CD14-positive monocyte (primary cell): ENCODE results near the gene GPATCH3. TPM values are rescaled to one million over a fixed set of nuclear protein-coding genes. Genes with fewer than 3 reads are reported as not detected.

Experiments used
- DNase-seq, 3 donors: peaks; one replicate each; pipeline ENCODE4 v3.0.0-alpha.2; 2011 to 2022
- H2AFZ ChIP-seq: 2 replicates; pipeline ENCODE4 v1.6.0; 2012; ENCODE audit warnings: mild to moderate bottlenecking, low read depth, low read length, inconsistent platforms; ENCODE audit not compliant: insufficient read depth, poor library complexity, severe bottlenecking
- H3K27ac ChIP-seq, 2 donors: 1 replicate in 1 of 2; 2 replicates in 1 of 2; pipeline ENCODE4 v1.5.1; 2012 to 2013; ENCODE audit warnings: low read length in 2 of 2, control low read depth in 1 of 2, inconsistent platforms in 1 of 2, low read depth in 1 of 2, mild to moderate bottlenecking in 1 of 2
- H3K27me3 ChIP-seq, 2 donors: one replicate each; pipeline versions ENCODE4 v1.6.0 to v1.6.1; 2011 to 2013; ENCODE audit warnings: low read length in 2 of 2; ENCODE audit not compliant: control insufficient read depth in 2 of 2, insufficient read depth in 2 of 2
- H3K36me3 ChIP-seq, 2 donors: replicated peaks in 1 of 2; 1 replicate in 1 of 2; 2 replicates in 1 of 2; pipeline versions ENCODE4 v1.5.1 to v1.6.1; 2012 to 2013; ENCODE audit warnings: low read length in 2 of 2, control low read depth in 1 of 2, inconsistent platforms in 1 of 2, mild to moderate bottlenecking in 1 of 2; ENCODE audit not compliant: insufficient read depth in 2 of 2, control insufficient read depth in 1 of 2
- H3K4me1 ChIP-seq, 2 donors: 1 replicate in 1 of 2; 2 replicates in 1 of 2; pipeline versions ENCODE4 v1.5.1 to v1.6.1; 2012 to 2013; ENCODE audit warnings: low read length in 2 of 2, control low read depth in 1 of 2, inconsistent platforms in 1 of 2, mild to moderate bottlenecking in 1 of 2, moderate library complexity in 1 of 2; ENCODE audit not compliant: insufficient read depth in 2 of 2, control insufficient read depth in 1 of 2
- H3K4me2 ChIP-seq: replicated peaks from 2 replicates; pipeline ENCODE3; 2012; ENCODE audit warnings: low read length, moderate library complexity, mild to moderate bottlenecking; ENCODE audit not compliant: poor library complexity, severe bottlenecking; ENCODE audit errors: extremely low read depth
- H3K4me3 ChIP-seq, 3 experiments: fragments of 200-600 bp in 1 of 3; sonication (generic) in 1 of 3; replicated peaks in 1 of 3; 1 replicate in 2 of 3; 2 replicates in 1 of 3; pipeline ENCODE4 v1.5.1; 2011 to 2013; ENCODE audit warnings: low read length in 3 of 3, mild to moderate bottlenecking in 3 of 3, control low read depth in 2 of 3, low read depth in 2 of 3, inconsistent platforms in 1 of 3, moderate library complexity in 1 of 3
- H3K79me2 ChIP-seq: 2 replicates; pipeline ENCODE4 v1.6.0; 2012; ENCODE audit warnings: mild to moderate bottlenecking, control low read depth, inconsistent platforms, low read length, moderate library complexity; ENCODE audit not compliant: insufficient read depth
- H3K9ac ChIP-seq: 2 replicates; pipeline ENCODE4 v1.6.0; 2017; ENCODE audit warnings: low read length, mild to moderate bottlenecking; ENCODE audit not compliant: insufficient read depth, poor library complexity, severe bottlenecking
- H3K9me3 ChIP-seq, 2 donors: replicated peaks in 1 of 2; 1 replicate in 1 of 2; 2 replicates in 1 of 2; pipeline versions ENCODE4 v1.5.1 to v1.6.1; 2012 to 2013; ENCODE audit warnings: low read length in 2 of 2, control low read depth in 1 of 2; ENCODE audit not compliant: control insufficient read depth in 1 of 2, insufficient read depth in 1 of 2
- H4K20me1 ChIP-seq: 2 replicates; pipeline ENCODE4 v1.6.0; 2012; ENCODE audit warnings: mild to moderate bottlenecking, low read length, control low read depth, moderate library complexity; ENCODE audit not compliant: insufficient read depth
- H3K27ac Mint-ChIP-seq, 7 donors: one replicate each; pipeline ENCODE4 v1.8.0; 2020; ENCODE audit warnings: mild to moderate bottlenecking in 7 of 7, mixed read lengths in 7 of 7, moderate library complexity in 6 of 7, inconsistent platforms in 2 of 7
- H3K27me3 Mint-ChIP-seq, 3 donors: one replicate each; pipeline ENCODE4 v1.8.0; 2021 to 2022; ENCODE audit warnings: low read depth in 3 of 3, mild to moderate bottlenecking in 3 of 3, mixed read lengths in 3 of 3, moderate library complexity in 3 of 3, inconsistent platforms in 1 of 3
- H3K36me3 Mint-ChIP-seq, 2 donors: one replicate each; pipeline ENCODE4 v1.8.0; 2020; ENCODE audit warnings: mixed read lengths in 2 of 2, inconsistent platforms in 1 of 2, mild to moderate bottlenecking in 1 of 2
- H3K4me1 Mint-ChIP-seq: one replicate; pipeline ENCODE4 v1.8.0; 2020; ENCODE audit warnings: mild to moderate bottlenecking, mixed read lengths
- H3K4me3 Mint-ChIP-seq, 2 donors: one replicate each; pipeline ENCODE4 v1.8.0; 2020; ENCODE audit warnings: mild to moderate bottlenecking in 2 of 2, mixed read lengths in 2 of 2, moderate library complexity in 1 of 2
- H3K9me3 Mint-ChIP-seq, 7 donors: one replicate each; pipeline ENCODE4 v1.8.0; 2020 to 2022; ENCODE audit warnings: mixed read lengths in 7 of 7, mild to moderate bottlenecking in 6 of 7, moderate library complexity in 6 of 7, inconsistent platforms in 2 of 7
- WGBS: methylation state at CpG from one replicate; pipeline ENCODE4 v1.1.5; 2013; ENCODE audit warnings: missing lambda C conversion rate; ENCODE audit not compliant: insufficient coverage; 5-methylcytosine and 5-hydroxymethylcytosine counted together
- intact Hi-C, 2 donors: fragments of 100-400 bp; cut with micrococcal nuclease; formaldehyde crosslinking; loops; one replicate each; pipeline versions ENCODE4 v1.15.0 to v1.15.1; 2023
- polyA plus RNA-seq, 3 donors: library from polyadenylated mRNA; depleted of rRNA in 1 of 3; unstranded in 2 of 3; stranded (reverse) in 1 of 3; fragments of 300-500 nt in 2 of 3; fragments of >200 nt in 1 of 3; fragmentation: Illumina TruSeq in 2 of 3; gene quantifications; 1 replicate in 2 of 3; 2 replicates in 1 of 3; pipeline ENCODE4 v1.2.3, GENCODE V29; 2012 to 2021
- TF ChIP-seq, protein P1 (sequence below): fragments of 200-600 bp; IDR thresholded peaks from one replicate; pipeline ENCODE4 v1.8.0; 2022; ENCODE audit warnings: antibody characterized with exemption, mild to moderate bottlenecking

The GPATCH3 gene
- polyA plus RNA-seq, 3 donors: 8.2 to 11.8 (median 10.7) TPM

DNA sequence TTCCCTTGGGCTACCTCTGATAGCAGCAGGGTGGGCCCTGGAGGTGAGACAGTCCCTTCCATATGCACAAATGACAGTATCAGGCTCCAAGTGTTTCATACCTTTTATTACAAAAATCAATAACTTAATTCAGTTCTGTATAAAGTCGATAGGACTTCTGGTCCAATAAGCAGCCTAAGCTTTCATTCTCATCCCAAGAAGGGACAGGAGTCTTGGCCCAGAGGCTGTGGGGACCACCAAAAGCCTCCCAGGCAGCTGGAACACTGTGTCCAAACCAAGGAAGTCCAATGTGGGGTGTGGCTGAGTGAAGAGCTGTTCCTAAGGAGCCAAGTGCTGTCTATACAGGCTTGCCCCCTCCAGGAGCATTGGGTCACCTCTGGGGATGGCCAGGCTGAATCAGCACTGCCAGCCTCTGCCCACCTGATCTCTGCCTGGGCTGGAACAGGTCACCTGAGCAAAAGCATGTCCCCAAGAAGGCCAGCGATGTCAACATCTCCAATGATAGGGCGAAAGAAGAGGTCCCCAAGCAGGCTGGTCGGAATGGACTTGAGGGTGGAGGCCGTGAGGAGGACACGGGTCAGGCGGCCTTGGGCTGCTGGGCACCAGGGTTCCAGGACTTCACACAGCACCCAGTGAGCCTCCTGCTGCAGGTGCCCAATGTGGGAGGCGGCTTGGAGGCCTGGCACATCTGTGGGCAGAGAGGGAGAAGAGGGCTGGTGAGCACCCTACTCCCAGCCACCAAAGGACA, 11.3 kb upstream of the GPATCH3 start:
- no peak overlapping the region for H3K4me3 Mint-ChIP-seq
- no peak overlapping the region for H2AFZ ChIP-seq
- intact Hi-C loops: no loop called here
- H3K4me1 Mint-ChIP-seq: no peaks in the 10 kb centered on the region
- H3K9me3 Mint-ChIP-seq: no peaks in the 10 kb centered on the region
- H3K27me3 ChIP-seq: no peaks in the 10 kb centered on the region
- peak overlapping the region in 1 of 7 donors; percentile 54 for H3K27ac Mint-ChIP-seq
- DNase-seq: no peak
- H3K36me3 Mint-ChIP-seq: no peaks in the 10 kb centered on the region
- peaks cover 2% of the 10 kb centered on the region in 3 donors for H3K27me3 Mint-ChIP-seq
- no peak overlapping the region for H3K27ac ChIP-seq
- no peaks in the 10 kb centered on the region for H3K4me1 ChIP-seq
- H3K4me2 ChIP-seq: no peak overlapping the region
- no peaks in the 10 kb centered on the region for H3K9me3 ChIP-seq
- WGBS: 96% methylated on average over 5 of the region's 8 CpGs
- no peaks in the 10 kb centered on the region for H3K79me2 ChIP-seq
- H3K9ac ChIP-seq: no peak overlapping the region
- TF ChIP-seq, protein P1, sequence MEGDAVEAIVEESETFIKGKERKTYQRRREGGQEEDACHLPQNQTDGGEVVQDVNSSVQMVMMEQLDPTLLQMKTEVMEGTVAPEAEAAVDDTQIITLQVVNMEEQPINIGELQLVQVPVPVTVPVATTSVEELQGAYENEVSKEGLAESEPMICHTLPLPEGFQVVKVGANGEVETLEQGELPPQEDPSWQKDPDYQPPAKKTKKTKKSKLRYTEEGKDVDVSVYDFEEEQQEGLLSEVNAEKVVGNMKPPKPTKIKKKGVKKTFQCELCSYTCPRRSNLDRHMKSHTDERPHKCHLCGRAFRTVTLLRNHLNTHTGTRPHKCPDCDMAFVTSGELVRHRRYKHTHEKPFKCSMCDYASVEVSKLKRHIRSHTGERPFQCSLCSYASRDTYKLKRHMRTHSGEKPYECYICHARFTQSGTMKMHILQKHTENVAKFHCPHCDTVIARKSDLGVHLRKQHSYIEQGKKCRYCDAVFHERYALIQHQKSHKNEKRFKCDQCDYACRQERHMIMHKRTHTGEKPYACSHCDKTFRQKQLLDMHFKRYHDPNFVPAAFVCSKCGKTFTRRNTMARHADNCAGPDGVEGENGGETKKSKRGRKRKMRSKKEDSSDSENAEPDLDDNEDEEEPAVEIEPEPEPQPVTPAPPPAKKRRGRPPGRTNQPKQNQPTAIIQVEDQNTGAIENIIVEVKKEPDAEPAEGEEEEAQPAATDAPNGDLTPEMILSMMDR: no peak
- H3K36me3 ChIP-seq: no peaks in the 10 kb centered on the region
- no peak overlapping the region for H3K4me3 ChIP-seq
- no peaks in the 10 kb centered on the region for H4K20me1 ChIP-seq

DNA sequence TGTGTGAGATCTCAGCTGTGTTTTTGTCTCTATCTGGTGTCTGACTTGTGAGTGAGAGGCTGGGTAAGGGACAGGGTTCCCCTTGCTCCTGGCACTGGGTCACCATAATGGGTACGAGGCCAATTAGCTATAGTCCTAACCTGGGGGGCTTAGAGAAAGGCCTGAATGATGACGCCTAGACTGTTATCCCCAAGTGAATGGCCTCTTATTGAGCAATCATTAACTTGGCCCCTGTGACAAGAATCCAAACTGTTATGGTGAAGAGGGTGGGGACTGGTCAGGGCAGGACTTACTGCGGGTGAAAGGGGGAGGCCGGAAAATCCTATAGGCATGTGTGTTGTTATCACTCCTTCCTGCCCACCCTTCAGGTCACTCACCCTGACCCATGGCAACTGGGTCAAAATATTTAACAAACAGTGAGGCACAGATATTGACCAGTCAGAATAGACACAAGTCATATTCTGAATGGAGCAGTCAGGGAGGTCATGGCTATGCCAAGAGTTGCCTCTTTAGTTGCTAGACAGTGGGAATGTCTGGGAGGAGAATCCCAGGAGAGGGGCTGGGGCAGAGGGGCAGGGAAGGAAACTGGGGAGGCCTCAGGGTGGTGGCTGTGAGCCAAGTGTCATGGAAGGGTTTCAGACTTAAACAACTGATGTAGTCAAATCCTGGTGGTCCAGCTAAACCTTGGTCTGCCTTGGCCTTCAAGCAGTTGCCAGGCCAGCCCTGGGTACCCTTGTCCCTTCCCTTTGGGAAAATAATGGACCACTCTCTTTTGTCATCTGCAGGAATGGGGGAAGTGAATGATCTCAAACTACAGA, 10.3 kb upstream of the GPATCH3 start:
- TF ChIP-seq, protein P1: no peak
- Mint-ChIP-seq H3K27ac (no peak overlapping the region), H3K4me3 (no peak overlapping the region), H3K27me3 (peaks cover 0 to 2% (median 2%) of the 10 kb centered on the region in 3 donors), H3K36me3 (no peaks in the 10 kb centered on the region), H3K9me3 (no peaks in the 10 kb centered on the region), H3K4me1 (no peaks in the 10 kb centered on the region)
- Histone ChIP-seq H3K9me3 (no peaks in the 10 kb centered on the region), H3K4me2 (no peak overlapping the region), H3K79me2 (no peaks in the 10 kb centered on the region), H3K27me3 (no peaks in the 10 kb centered on the region), H3K27ac (no peak overlapping the region), H3K9ac (no peak overlapping the region), H3K4me3 (no peak overlapping the region), H3K36me3 (no peaks in the 10 kb centered on the region), H4K20me1 (no peaks in the 10 kb centered on the region), H3K4me1 (no peaks in the 10 kb centered on the region), H2AFZ (no peak overlapping the region)
- DNase-seq: no peak
- intact Hi-C loops: no loop called here
- 93% methylated on average over 2 of the region's 4 CpGs for WGBS
